HEK293 (cell line): ENCODE results near the gene COL25A1.

Source experiments
- PRDM1 ChIP-seq: fragments of 450-650 bp; formaldehyde crosslinking; IDR thresholded peaks from 2 replicates; pipeline ENCODE4; 2016; ENCODE audit warnings: missing biosample characterization, missing genetic modification characterization
- ZNF10 ChIP-seq: fragments of 450-650 bp; formaldehyde crosslinking; IDR thresholded peaks from 2 replicates; pipeline ENCODE4 v1.5.1; 2017; ENCODE audit warnings: missing biosample characterization, missing genetic modification characterization
- ZNF350 ChIP-seq: fragments of 450-650 bp; formaldehyde crosslinking; IDR thresholded peaks from 2 replicates; pipeline ENCODE4 v1.5.0; 2017; ENCODE audit warnings: missing biosample characterization, mild to moderate bottlenecking, missing genetic modification characterization
- ZNF548 ChIP-seq: fragments of 450-650 bp; formaldehyde crosslinking; IDR thresholded peaks from 2 replicates; pipeline ENCODE4 v1.5.1; 2016; ENCODE audit warnings: missing biosample characterization, missing genetic modification characterization
- ZNF664 ChIP-seq: fragments of 450-650 bp; formaldehyde crosslinking; IDR thresholded peaks from 2 replicates; pipeline ENCODE4 v1.5.1; 2016; ENCODE audit warnings: missing biosample characterization, missing genetic modification characterization
- ZNF768 ChIP-seq: fragments of 450-650 bp; formaldehyde crosslinking; IDR thresholded peaks from 2 replicates; pipeline ENCODE4 v1.5.1; 2018; ENCODE audit warnings: missing biosample characterization, mild to moderate bottlenecking, missing genetic modification characterization
- TF ChIP-seq, protein P1 (sequence below): fragments of 450-650 bp; formaldehyde crosslinking; IDR thresholded peaks from 2 replicates; pipeline ENCODE4 v1.5.1; 2016; ENCODE audit warnings: missing biosample characterization, missing genetic modification characterization
- TF ChIP-seq, protein P2 (sequence below): fragments of 450-650 bp; formaldehyde crosslinking; IDR thresholded peaks from 2 replicates; pipeline ENCODE4 v1.5.1; 2016; ENCODE audit warnings: missing biosample characterization, missing genetic modification characterization

DNA sequence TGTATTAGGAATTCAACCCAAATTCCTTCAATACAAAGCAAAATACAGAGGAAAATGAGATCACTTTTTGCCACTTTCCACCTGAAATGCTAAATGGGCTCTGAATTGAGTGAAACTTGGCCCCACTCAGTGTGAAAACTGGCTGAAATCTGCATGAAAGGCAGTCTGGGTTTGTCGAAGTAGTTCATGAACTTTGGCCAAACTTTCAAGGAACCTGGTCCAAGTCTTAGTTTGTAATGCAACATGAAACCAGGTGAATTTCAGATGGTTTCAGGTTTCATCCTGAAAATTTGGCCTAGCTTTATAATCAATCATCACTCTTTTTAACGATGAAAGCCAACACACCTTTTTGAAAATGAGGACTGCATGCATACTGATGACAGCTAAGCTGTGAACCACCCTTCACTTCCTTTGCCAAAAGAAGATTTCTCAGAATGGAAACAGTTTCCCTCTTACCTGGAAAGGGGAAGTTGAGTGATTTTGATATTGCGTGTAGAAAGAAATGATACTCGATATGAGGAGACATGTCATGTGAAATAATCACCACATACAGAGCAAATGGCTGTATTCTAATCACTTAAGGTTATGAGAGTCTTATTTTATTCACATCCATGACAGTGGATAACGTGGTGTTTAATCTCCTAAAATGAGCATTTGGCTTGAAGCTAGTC lies 329.7 kb downstream of the COL25A1 start:
- TF ChIP-seq ZNF768 (no peak), PRDM1 (tag by site-specific recombination) (no peak), ZNF10 (no peak), ZNF548 (tag by site-specific recombination) (no peak), ZNF350 (tag by site-specific recombination) (no peak), ZNF664 (tag by site-specific recombination) (no peak)
- TF ChIP-seq, protein P1, sequence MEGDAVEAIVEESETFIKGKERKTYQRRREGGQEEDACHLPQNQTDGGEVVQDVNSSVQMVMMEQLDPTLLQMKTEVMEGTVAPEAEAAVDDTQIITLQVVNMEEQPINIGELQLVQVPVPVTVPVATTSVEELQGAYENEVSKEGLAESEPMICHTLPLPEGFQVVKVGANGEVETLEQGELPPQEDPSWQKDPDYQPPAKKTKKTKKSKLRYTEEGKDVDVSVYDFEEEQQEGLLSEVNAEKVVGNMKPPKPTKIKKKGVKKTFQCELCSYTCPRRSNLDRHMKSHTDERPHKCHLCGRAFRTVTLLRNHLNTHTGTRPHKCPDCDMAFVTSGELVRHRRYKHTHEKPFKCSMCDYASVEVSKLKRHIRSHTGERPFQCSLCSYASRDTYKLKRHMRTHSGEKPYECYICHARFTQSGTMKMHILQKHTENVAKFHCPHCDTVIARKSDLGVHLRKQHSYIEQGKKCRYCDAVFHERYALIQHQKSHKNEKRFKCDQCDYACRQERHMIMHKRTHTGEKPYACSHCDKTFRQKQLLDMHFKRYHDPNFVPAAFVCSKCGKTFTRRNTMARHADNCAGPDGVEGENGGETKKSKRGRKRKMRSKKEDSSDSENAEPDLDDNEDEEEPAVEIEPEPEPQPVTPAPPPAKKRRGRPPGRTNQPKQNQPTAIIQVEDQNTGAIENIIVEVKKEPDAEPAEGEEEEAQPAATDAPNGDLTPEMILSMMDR (tag by site-specific recombination): no peak
- TF ChIP-seq, protein P2, sequence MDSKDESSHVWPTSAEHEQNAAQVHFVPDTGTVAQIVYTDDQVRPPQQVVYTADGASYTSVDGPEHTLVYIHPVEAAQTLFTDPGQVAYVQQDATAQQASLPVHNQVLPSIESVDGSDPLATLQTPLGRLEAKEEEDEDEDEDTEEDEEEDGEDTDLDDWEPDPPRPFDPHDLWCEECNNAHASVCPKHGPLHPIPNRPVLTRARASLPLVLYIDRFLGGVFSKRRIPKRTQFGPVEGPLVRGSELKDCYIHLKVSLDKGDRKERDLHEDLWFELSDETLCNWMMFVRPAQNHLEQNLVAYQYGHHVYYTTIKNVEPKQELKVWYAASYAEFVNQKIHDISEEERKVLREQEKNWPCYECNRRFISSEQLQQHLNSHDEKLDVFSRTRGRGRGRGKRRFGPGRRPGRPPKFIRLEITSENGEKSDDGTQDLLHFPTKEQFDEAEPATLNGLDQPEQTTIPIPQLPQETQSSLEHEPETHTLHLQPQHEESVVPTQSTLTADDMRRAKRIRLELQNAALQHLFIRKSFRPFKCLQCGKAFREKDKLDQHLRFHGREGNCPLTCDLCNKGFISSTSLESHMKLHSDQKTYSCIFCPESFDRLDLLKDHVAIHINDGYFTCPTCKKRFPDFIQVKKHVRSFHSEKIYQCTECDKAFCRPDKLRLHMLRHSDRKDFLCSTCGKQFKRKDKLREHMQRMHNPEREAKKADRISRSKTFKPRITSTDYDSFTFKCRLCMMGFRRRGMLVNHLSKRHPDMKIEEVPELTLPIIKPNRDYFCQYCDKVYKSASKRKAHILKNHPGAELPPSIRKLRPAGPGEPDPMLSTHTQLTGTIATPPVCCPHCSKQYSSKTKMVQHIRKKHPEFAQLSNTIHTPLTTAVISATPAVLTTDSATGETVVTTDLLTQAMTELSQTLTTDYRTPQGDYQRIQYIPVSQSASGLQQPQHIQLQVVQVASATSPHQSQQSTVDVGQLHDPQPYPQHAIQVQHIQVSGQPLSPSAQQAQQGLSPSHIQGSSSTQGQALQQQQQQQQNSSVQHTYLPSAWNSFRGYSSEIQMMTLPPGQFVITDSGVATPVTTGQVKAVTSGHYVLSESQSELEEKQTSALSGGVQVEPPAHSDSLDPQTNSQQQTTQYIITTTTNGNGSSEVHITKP (tag by site-specific recombination): no peak
